NB4 (cell line): ENCODE measurements around the gene ZNF286A.
"Not testable (repeated sequence)": the region's sequence is repeated elsewhere in the genome, so short reads cannot be mapped to it uniquely, and the experiment has no call there.

ENCODE experiments used
- MAX ChIP-seq: IDR thresholded peaks from 2 replicates; pipeline ENCODE4 v1.6.1; 2011; ENCODE audit warnings: low read depth, low read length
- MYC ChIP-seq: IDR thresholded peaks from 2 replicates; pipeline ENCODE4 v1.6.1; 2011; ENCODE audit warnings: low read depth, low read length
- POLR2A ChIP-seq: IDR thresholded peaks from 2 replicates; pipeline ENCODE4 v1.6.1; 2011; ENCODE audit warnings: mild to moderate bottlenecking; ENCODE audit not compliant: insufficient read length; ENCODE audit errors: extremely low read depth
- TF ChIP-seq, protein P1 (sequence below): IDR thresholded peaks from one replicate; pipeline ENCODE4 v1.5.1; 2012; ENCODE audit warnings: low read depth, low read length

GRCh38 chr17:15739259-15739658, 39.7 kb downstream of the ZNF286A start:
- TF ChIP-seq, protein P1, sequence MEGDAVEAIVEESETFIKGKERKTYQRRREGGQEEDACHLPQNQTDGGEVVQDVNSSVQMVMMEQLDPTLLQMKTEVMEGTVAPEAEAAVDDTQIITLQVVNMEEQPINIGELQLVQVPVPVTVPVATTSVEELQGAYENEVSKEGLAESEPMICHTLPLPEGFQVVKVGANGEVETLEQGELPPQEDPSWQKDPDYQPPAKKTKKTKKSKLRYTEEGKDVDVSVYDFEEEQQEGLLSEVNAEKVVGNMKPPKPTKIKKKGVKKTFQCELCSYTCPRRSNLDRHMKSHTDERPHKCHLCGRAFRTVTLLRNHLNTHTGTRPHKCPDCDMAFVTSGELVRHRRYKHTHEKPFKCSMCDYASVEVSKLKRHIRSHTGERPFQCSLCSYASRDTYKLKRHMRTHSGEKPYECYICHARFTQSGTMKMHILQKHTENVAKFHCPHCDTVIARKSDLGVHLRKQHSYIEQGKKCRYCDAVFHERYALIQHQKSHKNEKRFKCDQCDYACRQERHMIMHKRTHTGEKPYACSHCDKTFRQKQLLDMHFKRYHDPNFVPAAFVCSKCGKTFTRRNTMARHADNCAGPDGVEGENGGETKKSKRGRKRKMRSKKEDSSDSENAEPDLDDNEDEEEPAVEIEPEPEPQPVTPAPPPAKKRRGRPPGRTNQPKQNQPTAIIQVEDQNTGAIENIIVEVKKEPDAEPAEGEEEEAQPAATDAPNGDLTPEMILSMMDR, result not testable (repeated sequence)
- TF ChIP-seq POLR2A, MAX, MYC: not testable (repeated sequence)
